DMS 273 (cell line): Measurements from ENCODE around the gene CCDC196.
"Not testable (repeated sequence)": the region's sequence is repeated elsewhere in the genome, so short reads cannot be mapped to it uniquely, and the experiment has no call there.

Source experiments
- DNase-seq: peaks from one replicate; lab custom pipeline; 2025; ENCODE audit not compliant: unreplicated experiment; lab: John Stamatoyannopoulos, UW

CCDC196 gene

GRCh38 chr14:66495218-66496098, 9.3 kb downstream of the CCDC196 start:
- peak; percentile 77 for DNase-seq

- DNase-seq = no peak
Observed at GRCh38 chr14:66496188-66496807, 10.1 kb downstream of the CCDC196 start.

- no peak for DNase-seq
Observed at GRCh38 chr14:66496911-66497310, 10.7 kb downstream of the CCDC196 start.

GRCh38 chr14:66498311-66498710, 12.1 kb downstream of the CCDC196 start:
- DNase-seq = no peak

- no peak for DNase-seq
Observed at GRCh38 chr14:66501592-66501991, 15.4 kb downstream of the CCDC196 start.

GRCh38 chr14:66502836-66503235, 16.7 kb downstream of the CCDC196 start:
- not testable (repeated sequence) for DNase-seq

- peak; percentile 74 for DNase-seq
Observed at GRCh38 chr14:66503532-66503931, 17.4 kb downstream of the CCDC196 start.

- DNase-seq = peak; percentile 86
Observed at GRCh38 chr14:66507181-66507721, 21.1 kb downstream of the CCDC196 start.

GRCh38 chr14:66507722-66508546, 21.8 kb downstream of the CCDC196 start, which contains the start of gene GPHN:
Gene GPHN, plus strand, starts transcription at chr14:66508147.
- DNase-seq = peak; percentile 99

GRCh38 chr14:66508547-66508845, 22.3 kb downstream of the CCDC196 start:
- DNase-seq = no peak

GRCh38 chr14:66508846-66509621, 22.9 kb downstream of the CCDC196 start:
- peak; percentile 79 for DNase-seq

- DNase-seq = no peak
Observed at GRCh38 chr14:66509874-66510273, 23.7 kb downstream of the CCDC196 start.

GRCh38 chr14:66511849-66512248, 25.7 kb downstream of the CCDC196 start:
- no peak for DNase-seq

- no peak for DNase-seq
Observed at GRCh38 chr14:66514213-66514612, 28.0 kb downstream of the CCDC196 start.

- no peak for DNase-seq
Observed at GRCh38 chr14:66530526-66530925, 44.4 kb downstream of the CCDC196 start.

GRCh38 chr14:66539034-66539433, 52.9 kb downstream of the CCDC196 start:
- DNase-seq = no peak

- DNase-seq = no peak
Observed at GRCh38 chr14:66540038-66540437, 53.9 kb downstream of the CCDC196 start.

GRCh38 chr14:66541627-66542026, 55.5 kb downstream of the CCDC196 start:
- DNase-seq = no peak

GRCh38 chr14:66543996-66544395, 57.8 kb downstream of the CCDC196 start:
- DNase-seq = no peak

- not testable (repeated sequence) for DNase-seq
Observed at GRCh38 chr14:66545191-66545590, 59.0 kb downstream of the CCDC196 start.

- DNase-seq = not testable (repeated sequence)
Observed at GRCh38 chr14:66545751-66546150, 59.6 kb downstream of the CCDC196 start.
